Thyroid gland (tissue), 4 donors: ENCODE results near the gene CSNK1E.

ENCODE experiments used
- CTCF ChIP-seq, 6 experiments: fragments of 200-600 bp in 3 of 6; fragments of 450-650 bp in 3 of 6; sonication (generic) in 3 of 6; IDR thresholded peaks; one replicate each; pipeline ENCODE4 v1.5.1; 2016 to 2019; ENCODE audit warnings: antibody characterized with exemption in 6 of 6, mild to moderate bottlenecking in 2 of 6, inconsistent platforms in 1 of 6, moderate library complexity in 1 of 6
- POLR2A ChIP-seq, 2 donors: fragments of 450-650 bp; IDR thresholded peaks; one replicate each; pipeline ENCODE4 v1.6.1; 2017; ENCODE audit warnings: antibody characterized with exemption in 2 of 2, mild to moderate bottlenecking in 2 of 2, moderate library complexity in 1 of 2

GRCh38 chr22:38296372-38296771 is 20.9 kb downstream of the CSNK1E start:
- TF ChIP-seq CTCF (IDR thresholded peaks at IDR 0.05) (no peak), POLR2A (IDR thresholded peaks at IDR 0.05) (no peak)
